ENCODE measurements around the gene KCNC1.

KCNC1 gene

GRCh38 chr11:17760102-17761029 lies 25.8 kb downstream of the KCNC1 start:
- no peak for DNase-seq

- no peak for DNase-seq
Observed at GRCh38 chr11:17762309-17762974, 27.9 kb downstream of the KCNC1 start.

GRCh38 chr11:17763244-17763643 lies 28.7 kb downstream of the KCNC1 start:
- no peak for DNase-seq

- DNase-seq = no peak
Observed at GRCh38 chr11:17763703-17764102, 29.1 kb downstream of the KCNC1 start.

- DNase-seq = no peak
Observed at GRCh38 chr11:17764446-17765218, 30.1 kb downstream of the KCNC1 start.

GRCh38 chr11:17765356-17766072 lies 30.9 kb downstream of the KCNC1 start:
- no peak for DNase-seq

GRCh38 chr11:17766073-17766359 lies 31.4 kb downstream of the KCNC1 start:
- DNase-seq = no peak

- no peak for DNase-seq
Observed at GRCh38 chr11:17766590-17766989, 32.0 kb downstream of the KCNC1 start.

GRCh38 chr11:17767301-17767885 lies 32.8 kb downstream of the KCNC1 start:
- DNase-seq = no peak

GRCh38 chr11:17767914-17768313 lies 33.3 kb downstream of the KCNC1 start:
- no peak for DNase-seq

- no peak for DNase-seq
Observed at GRCh38 chr11:17768547-17768946, 34.0 kb downstream of the KCNC1 start.

- DNase-seq = no peak
Observed at GRCh38 chr11:17769218-17769617, 34.6 kb downstream of the KCNC1 start.

GRCh38 chr11:17770048-17770652 lies 35.6 kb downstream of the KCNC1 start:
- no peak for DNase-seq

GRCh38 chr11:17770917-17771316 lies 36.3 kb downstream of the KCNC1 start:
- no peak for DNase-seq

GRCh38 chr11:17771415-17771814 lies 36.8 kb downstream of the KCNC1 start:
- DNase-seq = no peak

- no peak for DNase-seq
Observed at GRCh38 chr11:17771841-17772401, 37.3 kb downstream of the KCNC1 start.

GRCh38 chr11:17772704-17773600 lies 38.4 kb downstream of the KCNC1 start:
- no peak for DNase-seq

- DNase-seq = no peak
Observed at GRCh38 chr11:17773674-17774073, 39.1 kb downstream of the KCNC1 start.

GRCh38 chr11:17774232-17775034 lies 39.9 kb downstream of the KCNC1 start:
- DNase-seq = no peak

- no peak for DNase-seq
Observed at GRCh38 chr11:17775035-17775348, 40.4 kb downstream of the KCNC1 start.

Measured in stimulated activated CD4-positive, alpha-beta T cell treated with anti-CD3 and anti-CD28 coated beads, Interleukin-4, amount 100 ng/mL, for 24 hours (primary cell).